Measurements from ENCODE around the gene AFG1L.
A peak's percentile ranks its signal among the peaks of the same experiment; 100 is the strongest.

The AFG1L gene

DNA sequence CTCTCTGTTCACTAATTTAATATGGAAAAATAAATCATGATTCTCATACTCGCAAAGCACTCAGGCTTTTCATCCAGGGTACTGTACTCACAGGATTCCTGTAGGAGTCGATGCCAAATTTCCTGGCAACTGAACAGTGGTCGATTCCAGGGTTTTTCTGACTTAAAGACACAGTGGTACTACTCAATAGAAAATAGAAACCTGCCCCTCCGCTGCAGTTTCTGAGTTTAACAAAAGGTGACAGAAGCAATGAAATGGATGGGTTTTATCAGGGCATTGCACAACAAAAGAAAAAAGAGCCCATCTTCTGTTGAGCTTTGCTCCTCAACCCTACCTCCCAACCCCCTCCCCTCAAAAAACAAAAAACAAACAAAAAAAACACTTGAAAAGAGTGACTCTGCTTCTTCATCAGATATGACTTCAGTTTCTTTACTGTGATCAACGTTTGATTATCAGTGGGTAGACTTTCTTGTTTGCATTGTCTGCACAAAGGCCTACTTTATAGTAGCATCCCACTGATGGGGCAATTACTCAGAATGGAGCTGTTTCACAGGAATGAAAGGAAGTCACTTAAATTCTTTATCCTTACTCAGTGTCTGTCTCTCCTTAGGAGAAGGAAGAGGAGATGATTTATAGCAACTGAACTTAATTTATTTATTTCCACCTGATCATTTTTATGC lies 169.7 kb downstream of the AFG1L start:
- TF ChIP-seq CTCF (conservative IDR thresholded peaks at IDR 0.05) = no peak
- no peak overlapping the region for H3K27ac ChIP-seq

GRCh38 chr6:108465098-108465495 lies 170.2 kb downstream of the AFG1L start:
- H3K27ac ChIP-seq = no peak overlapping the region
- no peak for TF ChIP-seq CTCF (conservative IDR thresholded peaks at IDR 0.05)

DNA sequence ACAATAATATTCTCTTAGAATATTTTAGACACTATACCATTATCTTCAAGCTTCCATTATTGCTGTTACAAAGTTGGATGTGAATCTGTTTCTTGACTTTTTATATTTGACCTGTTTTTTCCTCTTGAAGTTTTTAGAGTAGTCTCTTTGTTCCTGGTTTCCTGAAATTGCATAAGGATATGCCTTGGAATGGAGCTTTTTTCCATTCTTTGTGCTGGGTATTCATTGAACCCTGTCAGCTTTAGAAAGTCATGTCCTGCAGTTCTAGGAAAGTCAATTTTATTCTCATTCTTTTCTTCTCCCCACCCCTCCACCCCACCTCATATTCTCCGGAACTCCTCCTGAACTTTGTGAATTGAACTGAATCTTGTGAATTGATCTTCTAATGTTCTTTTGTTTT lies 173.5 kb downstream of the AFG1L start:
- H3K27ac ChIP-seq = no peak overlapping the region

DNA sequence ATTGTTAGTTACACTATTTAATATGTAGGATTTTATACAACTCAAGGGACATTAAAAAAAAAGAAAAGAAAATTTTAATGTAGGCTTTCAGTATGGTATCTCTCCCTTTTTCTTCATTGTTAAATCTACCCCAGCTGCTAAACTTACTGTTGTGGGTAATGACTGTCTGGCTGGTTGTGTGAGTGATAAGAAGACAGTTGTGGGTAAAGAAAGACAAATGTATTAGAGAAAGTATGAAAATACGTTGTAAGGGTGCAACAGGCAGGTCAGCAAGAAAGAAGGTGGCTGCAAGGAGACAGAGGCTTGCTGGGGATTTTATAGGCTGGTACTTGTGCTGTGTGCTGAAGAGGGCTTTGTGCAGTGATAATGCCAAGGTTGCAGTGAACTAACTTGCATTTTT lies 174.5 kb downstream of the AFG1L start:
- H3K27ac ChIP-seq = no peak overlapping the region
- no peak for TF ChIP-seq CTCF (conservative IDR thresholded peaks at IDR 0.05)

More for the DNA sequence above, 173.5 kb downstream of the AFG1L start:
- TF ChIP-seq CTCF (conservative IDR thresholded peaks at IDR 0.05) = no peak

DNA sequence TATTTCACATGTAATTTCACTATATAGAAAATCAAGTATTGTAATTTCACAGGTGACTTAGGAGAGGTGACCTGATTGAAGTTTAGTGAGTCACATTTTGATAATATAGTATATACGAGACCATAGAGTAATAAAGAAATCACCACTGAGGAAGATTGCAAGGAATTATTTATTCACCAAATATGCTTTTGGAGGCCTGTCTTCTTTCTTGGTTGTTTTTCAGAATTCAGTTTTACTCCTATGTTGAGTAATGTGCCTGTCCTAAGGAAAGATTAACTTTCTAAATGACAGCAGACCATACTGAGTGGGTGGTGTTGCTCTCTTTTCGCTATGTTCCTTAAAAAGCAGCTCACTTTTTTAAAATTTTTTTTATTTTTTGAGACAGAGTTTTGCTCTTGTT lies 178.3 kb downstream of the AFG1L start:
- TF ChIP-seq CTCF (conservative IDR thresholded peaks at IDR 0.05) = no peak
- no peak overlapping the region for H3K27ac ChIP-seq

GRCh38 chr6:108476376-108476775 lies 181.5 kb downstream of the AFG1L start:
- no peak for TF ChIP-seq CTCF (conservative IDR thresholded peaks at IDR 0.05)
- peak overlapping the region; percentile 59 for H3K27ac ChIP-seq

DNA sequence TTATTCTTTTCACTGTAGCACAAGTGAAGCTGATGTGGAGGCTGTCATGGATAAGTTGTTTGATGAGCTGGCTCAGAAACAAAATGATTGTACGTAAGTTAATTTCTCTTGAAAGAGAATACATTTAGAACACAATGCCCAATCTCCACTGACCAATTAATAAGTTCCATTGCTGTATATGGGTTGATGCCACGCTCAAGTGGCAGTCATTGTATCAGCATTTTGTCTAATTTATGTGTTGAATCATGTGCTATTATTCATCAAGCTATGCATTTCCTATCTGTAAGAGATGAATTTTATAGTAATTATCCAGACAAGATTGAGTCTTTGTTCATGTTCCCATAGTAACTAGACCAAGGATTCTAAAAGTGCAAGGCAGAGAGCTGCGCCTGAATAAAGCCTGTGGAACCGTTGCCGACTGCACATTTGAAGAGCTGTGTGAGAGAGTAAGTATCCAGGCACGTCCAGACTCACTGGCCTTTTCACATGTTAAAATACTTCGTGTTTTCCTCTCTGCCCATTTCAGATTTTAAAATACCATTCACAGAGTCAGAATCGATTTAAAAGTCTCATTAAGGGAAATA lies 182.1 kb downstream of the AFG1L start:
- TF ChIP-seq CTCF (conservative IDR thresholded peaks at IDR 0.05) = no peak
- peak overlapping the region; percentile 59 for H3K27ac ChIP-seq
